ES-I3 (cell line): Measurements from ENCODE around the gene PANK2.
"Not testable (repeated sequence)": the region's sequence is repeated elsewhere in the genome, so short reads cannot be mapped to it uniquely, and the experiment has no call there.

Experiments
- H3K36me3 ChIP-seq: 2 replicates; pipeline ENCODE4 v1.6.1; 2013; ENCODE audit warnings: mild to moderate bottlenecking, low read length, control low read depth, moderate library complexity; ENCODE audit not compliant: insufficient read depth
- H3K4me1 ChIP-seq: 2 replicates; pipeline ENCODE4 v1.6.1; 2013; ENCODE audit warnings: mild to moderate bottlenecking, control low read depth, low read length; ENCODE audit not compliant: insufficient read depth
- H3K9ac ChIP-seq: 2 replicates; pipeline ENCODE4 v1.6.1; 2013; ENCODE audit warnings: low read depth, mild to moderate bottlenecking, low read length, moderate library complexity
- H3K9me3 ChIP-seq: 2 replicates; pipeline ENCODE4 v1.6.1; 2013; ENCODE audit warnings: mild to moderate bottlenecking, low read length, moderate library complexity; ENCODE audit not compliant: control insufficient read depth, insufficient read depth

PANK2 gene

DNA sequence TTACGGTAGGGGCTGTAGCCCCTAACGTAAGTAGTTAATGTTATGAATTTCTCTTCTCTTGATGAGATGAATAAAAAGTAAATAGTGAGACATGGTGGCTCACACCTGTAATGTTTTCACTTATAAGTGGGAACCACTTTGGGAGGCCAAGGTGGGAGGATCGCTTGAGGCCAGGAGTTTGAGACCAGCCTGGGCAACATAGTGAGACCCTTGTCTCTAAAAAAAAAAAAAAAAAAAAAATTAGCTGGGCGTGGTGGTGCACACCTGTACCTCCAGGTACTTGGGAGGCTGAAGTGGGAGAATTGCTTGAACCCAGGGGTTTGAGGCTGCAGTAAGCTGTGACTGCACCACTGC lies 10.3 kb upstream of the PANK2 start:
- H3K36me3 ChIP-seq, H3K4me1 ChIP-seq, H3K9ac ChIP-seq, H3K9me3 ChIP-seq: not testable (repeated sequence)

GRCh38 chr20:3885715-3886114 lies 3.5 kb upstream of the PANK2 start:
- peaks cover 4% of the 10 kb centered on the region; the same call in 1 of the 2 replicates for H3K4me1 ChIP-seq
- H3K9me3 ChIP-seq, result no peaks in the 10 kb centered on the region
- H3K36me3 ChIP-seq, result no peaks in the 10 kb centered on the region
- H3K9ac ChIP-seq, result no peak overlapping the region

DNA sequence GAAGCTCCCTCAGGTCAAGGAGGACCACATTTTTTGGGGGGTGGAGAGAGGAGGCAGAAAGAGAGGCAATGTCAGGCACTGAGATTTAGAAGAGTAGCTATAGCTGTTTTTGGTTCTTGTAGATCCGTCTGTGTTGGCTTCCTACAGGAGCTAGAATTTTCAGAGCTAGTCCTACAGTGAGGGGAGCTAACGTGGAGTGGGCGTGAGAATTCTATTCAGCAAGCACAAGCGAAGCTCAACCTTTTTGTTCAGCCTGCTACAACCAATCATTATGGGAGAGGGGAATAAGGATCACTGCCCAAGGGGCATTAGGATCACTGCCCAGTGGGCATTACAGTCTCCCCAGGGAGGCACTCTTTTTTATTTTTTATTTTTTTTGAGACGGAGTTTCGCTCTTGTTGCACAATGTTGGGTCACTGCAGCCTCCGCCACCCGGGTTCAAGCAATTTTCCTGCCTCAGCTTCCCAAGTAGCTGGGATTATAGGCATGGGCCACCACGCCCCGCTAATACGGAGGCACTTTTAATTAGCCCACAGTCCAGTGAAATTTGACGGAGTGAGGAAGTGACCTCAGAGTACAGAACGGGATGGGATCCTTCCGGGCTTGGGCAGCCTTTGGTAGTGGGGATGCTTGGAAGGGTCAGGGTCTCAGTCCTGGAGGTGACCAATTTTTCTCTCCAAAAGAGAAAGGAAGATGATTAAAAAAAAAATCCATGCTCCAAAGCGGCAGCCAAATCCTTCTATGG lies 1.1 kb upstream of the PANK2 start:
- Histone ChIP-seq H3K4me1 (peaks cover 20% of the 10 kb centered on the region), H3K9me3 (no peaks in the 10 kb centered on the region), H3K36me3 (peaks cover 7% of the 10 kb centered on the region; the same call in 1 of the 2 replicates), H3K9ac (peak overlapping the region; percentile 98)

- H3K4me1 ChIP-seq, result peaks cover 27% of the 10 kb centered on the region
- peak overlapping the region; percentile 98 for H3K9ac ChIP-seq
- H3K9me3 ChIP-seq, result no peaks in the 10 kb centered on the region
- peaks cover 7% of the 10 kb centered on the region; the same call in 1 of the 2 replicates for H3K36me3 ChIP-seq
These were observed 556 bp downstream of the PANK2 start for GRCh38 chr20:3889489-3890397.

- Histone ChIP-seq H3K9ac (peak overlapping the region; percentile 98), H3K4me1 (peaks cover 27% of the 10 kb centered on the region), H3K36me3 (peaks cover 7% of the 10 kb centered on the region; the same call in 1 of the 2 replicates), H3K9me3 (no peaks in the 10 kb centered on the region)
These were observed 1.2 kb downstream of the PANK2 start for GRCh38 chr20:3890398-3890751.

GRCh38 chr20:3890999-3891929 lies 2.1 kb downstream of the PANK2 start:
- Histone ChIP-seq H3K9me3 (no peaks in the 10 kb centered on the region), H3K36me3 (peaks cover 7% of the 10 kb centered on the region; the same call in 1 of the 2 replicates), H3K9ac (peak overlapping the region; percentile 98), H3K4me1 (peaks cover 27% of the 10 kb centered on the region)

GRCh38 chr20:3894796-3895195 lies 5.6 kb downstream of the PANK2 start:
- Histone ChIP-seq H3K36me3 (peaks cover 7% of the 10 kb centered on the region; the same call in 1 of the 2 replicates), H3K9ac (no peak overlapping the region), H3K9me3 (no peaks in the 10 kb centered on the region), H3K4me1 (peaks cover 28% of the 10 kb centered on the region)

- Histone ChIP-seq H3K4me1 (peaks cover 27% of the 10 kb centered on the region), H3K36me3 (peaks cover 5% of the 10 kb centered on the region; the same call in 1 of the 2 replicates), H3K9ac (no peak overlapping the region), H3K9me3 (no peaks in the 10 kb centered on the region)
These were observed 7.1 kb downstream of the PANK2 start for GRCh38 chr20:3896302-3896701.

- Histone ChIP-seq H3K4me1 (peaks cover 21% of the 10 kb centered on the region), H3K36me3 (no peaks in the 10 kb centered on the region), H3K9ac (no peak overlapping the region), H3K9me3 (no peaks in the 10 kb centered on the region)
These were observed 7.8 kb downstream of the PANK2 start for GRCh38 chr20:3896853-3897583.

DNA sequence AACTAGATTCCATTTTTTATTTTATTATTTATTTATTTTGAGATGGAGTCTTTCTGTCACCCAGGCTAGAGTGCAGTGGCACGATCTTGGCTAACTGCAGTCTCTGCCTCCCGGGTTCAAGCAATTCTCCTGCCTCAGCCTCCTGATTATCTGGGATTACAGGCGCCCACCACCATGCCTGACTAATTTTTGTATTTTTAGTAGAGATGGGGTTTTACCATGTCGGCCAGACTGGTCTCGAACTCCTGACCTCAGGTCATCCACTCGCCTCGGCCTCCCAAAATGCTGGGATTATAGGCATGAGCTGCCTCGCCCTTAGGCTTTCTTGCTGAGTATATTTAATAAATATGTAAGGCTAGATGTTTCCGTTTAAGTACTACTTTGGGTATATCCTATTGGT lies 9.0 kb downstream of the PANK2 start:
- not testable (repeated sequence) for H3K36me3 ChIP-seq, H3K9me3 ChIP-seq, H3K9ac ChIP-seq
- peaks cover 19% of the 10 kb centered on the region for H3K4me1 ChIP-seq

GRCh38 chr20:3898639-3899038 lies 9.5 kb downstream of the PANK2 start:
- Histone ChIP-seq H3K4me1 (peaks cover 14% of the 10 kb centered on the region), H3K9ac (no peak overlapping the region), H3K9me3 (no peaks in the 10 kb centered on the region), H3K36me3 (no peaks in the 10 kb centered on the region)

DNA sequence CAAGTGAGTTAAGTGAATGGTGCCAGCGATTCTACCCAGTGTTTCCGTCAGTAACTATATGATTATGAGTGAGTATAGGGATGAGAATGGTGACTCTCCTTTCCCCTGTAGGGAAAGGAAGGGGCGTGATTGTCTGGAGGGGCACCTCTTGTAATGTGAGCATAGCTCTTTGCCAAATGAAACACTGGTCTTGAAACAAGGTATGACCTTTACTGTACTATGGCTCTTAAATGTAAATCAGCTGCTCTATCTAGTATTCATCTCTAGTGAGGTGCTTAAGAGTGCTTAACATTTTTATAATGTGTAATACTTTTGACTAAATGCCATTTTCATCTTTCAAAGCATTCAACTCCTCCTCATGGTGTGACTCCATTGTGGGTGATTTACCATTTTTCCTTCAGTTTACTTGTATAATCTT lies 11.0 kb downstream of the PANK2 start:
- no peaks in the 10 kb centered on the region for H3K36me3 ChIP-seq
- H3K4me1 ChIP-seq, result peaks cover 13% of the 10 kb centered on the region
- H3K9me3 ChIP-seq, result no peaks in the 10 kb centered on the region
- no peak overlapping the region for H3K9ac ChIP-seq

- Histone ChIP-seq H3K9me3 (no peaks in the 10 kb centered on the region), H3K9ac (no peak overlapping the region), H3K36me3 (no peaks in the 10 kb centered on the region), H3K4me1 (peaks cover 13% of the 10 kb centered on the region)
These were observed 12.0 kb downstream of the PANK2 start for GRCh38 chr20:3901028-3901705.
